GM19025 (cell line): ENCODE results near the gene TNFRSF1A.

Experiments used
- ATAC-seq: cut with Tn5 transposase; IDR thresholded peaks from one replicate; pipeline ENCODE4 v1.9.1; 2021; ENCODE audit warnings: mild to moderate bottlenecking, low read depth, moderate library complexity; ENCODE audit not compliant: unreplicated experiment

TNFRSF1A gene

DNA sequence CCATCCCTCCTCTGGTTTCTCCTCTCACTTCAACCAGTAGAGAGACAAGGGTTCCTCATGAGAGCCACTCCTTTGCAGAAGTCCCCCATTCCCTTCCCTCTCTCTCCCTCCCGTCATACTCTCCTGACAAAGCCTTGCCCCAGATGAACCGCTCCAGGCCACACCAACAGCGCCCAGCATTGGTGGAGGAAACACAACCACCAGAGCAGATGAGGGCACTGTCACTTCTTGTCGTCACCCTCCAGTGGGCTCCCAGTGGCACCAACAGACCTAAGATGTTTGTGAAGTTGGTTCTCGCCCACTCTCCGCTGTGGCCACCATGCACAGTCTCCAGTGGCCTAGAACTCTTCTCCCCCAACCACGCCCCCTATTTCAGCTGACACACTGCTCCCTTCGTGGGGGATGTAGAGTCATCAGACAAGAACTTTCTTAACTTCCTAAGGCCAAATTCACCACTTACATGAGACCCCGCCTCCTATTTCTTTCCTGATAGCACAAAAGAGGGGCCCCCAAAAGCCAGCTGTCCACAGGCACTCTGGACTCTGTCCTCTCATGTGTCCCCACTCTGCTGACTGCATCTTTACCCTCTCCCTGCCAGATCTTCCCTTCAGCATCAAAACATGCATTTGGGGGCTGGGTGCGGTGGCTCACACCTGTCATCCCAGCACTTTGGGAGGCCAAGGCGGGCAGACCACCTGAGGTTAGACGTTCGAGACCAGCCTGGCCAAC lies 60.6 kb downstream of the TNFRSF1A start:
- ATAC-seq = no peak

DNA sequence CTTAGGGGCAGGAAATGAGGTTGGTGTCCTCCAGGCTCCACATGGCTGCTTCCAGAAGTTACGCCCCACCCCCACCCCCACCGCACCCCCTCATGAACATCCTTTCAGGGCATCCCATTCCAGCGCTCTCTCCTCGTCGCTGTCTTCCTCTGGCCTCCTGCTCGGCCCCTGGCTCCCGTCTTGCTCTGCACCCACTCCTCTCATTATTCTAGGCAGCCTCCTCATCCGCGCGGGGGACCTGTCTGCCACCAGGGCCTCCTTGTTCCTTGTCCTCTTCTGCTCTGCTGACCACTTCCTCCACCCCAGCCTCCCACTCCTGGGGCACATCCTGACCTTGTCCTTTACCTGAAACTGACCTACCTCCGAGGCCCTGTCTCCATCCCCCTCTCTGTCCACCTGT lies 61.2 kb downstream of the TNFRSF1A start:
- no peak for ATAC-seq

DNA sequence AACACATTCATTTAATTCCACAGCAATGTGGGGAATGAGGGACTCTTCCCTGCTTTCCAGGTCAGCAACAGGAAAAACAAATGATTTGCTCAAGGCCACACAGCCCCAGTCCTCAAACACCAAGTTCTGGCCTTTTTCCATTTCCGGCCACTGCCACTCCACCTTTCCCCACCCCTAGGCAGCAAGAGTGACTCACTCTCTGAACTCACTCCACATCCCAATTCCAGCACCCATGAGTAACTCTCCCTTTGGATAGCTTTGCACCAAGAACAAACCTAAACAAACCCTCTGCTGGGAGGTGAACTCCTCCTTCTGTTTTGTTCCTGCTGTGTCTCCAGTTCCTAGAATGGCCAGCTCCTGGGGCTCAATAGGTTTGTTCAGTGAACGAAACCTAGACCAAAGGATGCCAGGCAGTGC lies 61.8 kb downstream of the TNFRSF1A start:
- ATAC-seq = no peak

DNA sequence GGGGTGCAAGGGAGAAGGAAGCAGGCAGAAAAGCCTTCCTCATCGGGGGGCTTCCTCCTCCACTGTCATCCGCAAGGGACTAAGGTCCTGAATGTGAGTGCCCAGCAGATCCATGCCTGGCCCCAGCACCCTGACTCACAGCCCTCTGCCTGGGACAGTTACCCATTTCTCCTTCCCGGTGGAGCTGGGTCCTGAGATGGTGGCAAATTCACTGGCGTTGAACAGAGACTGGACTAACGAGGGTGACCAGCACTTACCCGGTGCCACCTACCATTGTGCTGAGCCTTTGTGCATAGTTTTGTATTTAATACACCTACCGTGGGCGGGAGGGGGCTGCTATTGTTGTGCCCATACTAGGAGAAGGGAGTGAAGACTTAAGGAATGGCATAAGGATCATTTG lies 62.2 kb downstream of the TNFRSF1A start:
- ATAC-seq = no peak

DNA sequence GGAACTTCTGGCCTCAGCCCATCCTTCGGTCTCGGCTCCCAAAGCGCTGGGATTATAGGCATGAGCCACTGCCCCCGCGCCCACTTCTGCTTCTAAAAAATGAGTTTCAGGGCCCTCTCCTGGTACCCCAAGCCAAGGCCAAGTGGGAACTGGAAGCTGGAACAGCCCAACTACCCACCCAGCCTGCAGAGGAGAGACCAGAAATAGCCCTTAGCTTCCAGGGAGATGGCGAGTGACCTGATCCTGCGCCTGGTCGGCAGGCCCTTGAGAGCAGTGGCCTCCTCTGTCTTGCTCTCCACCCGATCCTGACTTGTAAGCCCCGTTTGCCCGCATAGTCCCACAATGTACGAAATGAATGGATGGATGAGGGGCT lies 62.6 kb downstream of the TNFRSF1A start:
- ATAC-seq = no peak
